MM.1S (cell line): ENCODE data around the gene FREY1.

Experiments used
- DNase-seq: peaks from one replicate; pipeline ENCODE4 v3.0.0-alpha.2; 2015
- H2AFZ ChIP-seq: fragments of 300-600 bp; sonication (generic); 2 replicates; pipeline ENCODE4 v1.6.0; 2016; ENCODE audit warnings: antibody characterized with exemption, low read length
- H3F3A ChIP-seq: fragments of 300-600 bp; sonication (generic); 2 replicates; pipeline ENCODE4 v1.6.1; 2016; ENCODE audit warnings: mild to moderate bottlenecking, antibody characterized with exemption, low read length, moderate library complexity, mixed read lengths; ENCODE audit not compliant: insufficient read depth
- H3K27ac ChIP-seq: fragments of 300-600 bp; sonication (generic); 2 replicates; pipeline ENCODE4 v1.5.1; 2016; ENCODE audit warnings: mild to moderate bottlenecking, low read length
- H3K27me3 ChIP-seq: fragments of 300-600 bp; sonication (generic); replicated peaks from 2 replicates; pipeline ENCODE4 v1.6.0; 2016; ENCODE audit warnings: low read length; ENCODE audit not compliant: insufficient read depth
- H3K36me3 ChIP-seq: fragments of 300-600 bp; sonication (generic); replicated peaks from 2 replicates; pipeline ENCODE4 v1.6.1; 2016; ENCODE audit warnings: mild to moderate bottlenecking, low read length, mixed read lengths; ENCODE audit not compliant: insufficient read depth
- H3K4me1 ChIP-seq: fragments of 300-600 bp; sonication (generic); 2 replicates; pipeline ENCODE4 v1.6.1; 2016; ENCODE audit warnings: low read length, mixed read lengths
- H3K4me2 ChIP-seq: fragments of 300-600 bp; sonication (generic); 2 replicates; pipeline ENCODE4 v1.6.0; 2016; ENCODE audit warnings: low read depth, low read length
- H3K4me3 ChIP-seq: fragments of 300-600 bp; sonication (generic); 2 replicates; pipeline ENCODE4 v1.5.1; 2016; ENCODE audit warnings: low read length, mixed read lengths
- H3K79me2 ChIP-seq: fragments of 300-600 bp; sonication (generic); 2 replicates; pipeline ENCODE4 v1.6.1; 2016; ENCODE audit warnings: mixed run types, low read length, mixed read lengths
- H3K9ac ChIP-seq: fragments of 300-600 bp; sonication (generic); 2 replicates; pipeline ENCODE4 v1.6.1; 2016; ENCODE audit warnings: low read length, mixed read lengths
- H3K9me2 ChIP-seq: fragments of 300-600 bp; sonication (generic); replicated peaks from 2 replicates; pipeline ENCODE4 v1.6.1; 2016; ENCODE audit warnings: mild to moderate bottlenecking, low read length, mixed read lengths; ENCODE audit not compliant: insufficient read depth
- H3K9me3 ChIP-seq: fragments of 300-600 bp; sonication (generic); replicated peaks from 2 replicates; pipeline ENCODE4 v1.6.1; 2016; ENCODE audit warnings: mild to moderate bottlenecking, low read length, mixed read lengths; ENCODE audit not compliant: insufficient read depth
- H4K20me1 ChIP-seq: fragments of 300-600 bp; sonication (generic); 2 replicates; pipeline ENCODE4 v1.6.1; 2016; ENCODE audit warnings: mild to moderate bottlenecking, low read length, moderate library complexity, mixed read lengths; ENCODE audit not compliant: insufficient read depth
- CTCF ChIP-seq: fragments of 300-600 bp; sonication (generic); IDR thresholded peaks from 2 replicates; pipeline ENCODE4 v1.5.1; 2016; ENCODE audit warnings: antibody characterized with exemption, low read length, mixed read lengths
- EZH2 ChIP-seq: fragments of 300-600 bp; sonication (generic); optimal IDR thresholded peaks from 2 replicates; pipeline ENCODE3; 2017; ENCODE audit warnings: low read depth, mild to moderate bottlenecking, antibody characterized with exemption, low read length, mixed read lengths
- EZH2phosphoT487 ChIP-seq: fragments of 300-600 bp; sonication (generic); IDR thresholded peaks from 2 replicates; pipeline ENCODE4 v1.6.1; 2018; ENCODE audit warnings: antibody characterized with exemption, low read length

The FREY1 gene

GRCh38 chr11:45941285-45941684, 34.2 kb upstream of the FREY1 start:
- Histone ChIP-seq H3K4me2 (no peak overlapping the region), H3K9ac (no peak overlapping the region)

GRCh38 chr11:45939836-45940235, 32.8 kb upstream of the FREY1 start:
- Histone ChIP-seq H4K20me1 (0 out of 2 replicates have a peak, but pooled peaks cover 3% of the 10 kb centered on the region), H3K79me2 (no peaks in the 10 kb centered on the region), H3K4me1 (no peaks in the 10 kb centered on the region), H3K36me3 (no peaks in the 10 kb centered on the region), H3K4me3 (no peak overlapping the region), H3K9ac (no peak overlapping the region), H3K27me3 (no peaks in the 10 kb centered on the region), H3K4me2 (no peak overlapping the region), H3K27ac (no peak overlapping the region), H3K9me2 (no peaks in the 10 kb centered on the region), H3F3A (no peaks in the 10 kb centered on the region), H3K9me3 (no peaks in the 10 kb centered on the region), H2AFZ (no peak overlapping the region)
- TF ChIP-seq EZH2 (no peak), EZH2phosphoT487 (no peak), CTCF (no peak)
- DNase-seq: no peak

More at GRCh38 chr11:45941285-45941684, 34.2 kb upstream of the FREY1 start:
- Histone ChIP-seq H2AFZ (no peak overlapping the region), H3K27ac (no peak overlapping the region), H3K27me3 (no peaks in the 10 kb centered on the region), H3K9me2 (no peaks in the 10 kb centered on the region), H3K4me3 (no peak overlapping the region), H3F3A (no peaks in the 10 kb centered on the region), H3K79me2 (no peaks in the 10 kb centered on the region), H4K20me1 (0 out of 2 replicates have a peak, but pooled peaks cover 3% of the 10 kb centered on the region), H3K36me3 (no peaks in the 10 kb centered on the region), H3K4me1 (no peaks in the 10 kb centered on the region), H3K9me3 (no peaks in the 10 kb centered on the region)
- TF ChIP-seq EZH2 (no peak), EZH2phosphoT487 (no peak), CTCF (no peak)
- no peak for DNase-seq

GRCh38 chr11:45937916-45938315, 30.8 kb upstream of the FREY1 start:
- no peaks in the 10 kb centered on the region for H3K27me3 ChIP-seq
- H4K20me1 ChIP-seq: no peaks in the 10 kb centered on the region
- no peak overlapping the region for H3K4me3 ChIP-seq
- H3F3A ChIP-seq: no peaks in the 10 kb centered on the region; the same call in 1 of the 2 replicates
- no peaks in the 10 kb centered on the region for H3K9me3 ChIP-seq
- H3K79me2 ChIP-seq: no peaks in the 10 kb centered on the region
- DNase-seq: no peak
- TF ChIP-seq EZH2 (no peak), CTCF (no peak), EZH2phosphoT487 (no peak)
- no peaks in the 10 kb centered on the region for H3K9me2 ChIP-seq
- H3K9ac ChIP-seq: no peak overlapping the region
- no peaks in the 10 kb centered on the region for H3K4me1 ChIP-seq
- H3K27ac ChIP-seq: no peak overlapping the region
- no peaks in the 10 kb centered on the region for H3K36me3 ChIP-seq
- no peak overlapping the region for H2AFZ ChIP-seq
- H3K4me2 ChIP-seq: no peak overlapping the region
